Smooth muscle cell (in vitro differentiated cells): ENCODE results near the gene THTPA. TPM values are rescaled to one million over a fixed set of nuclear protein-coding genes. Genes with fewer than 3 reads are reported as not detected.

Source experiments
- DNase-seq: peaks from one replicate; lab custom pipeline; 2025; ENCODE audit not compliant: unreplicated experiment; lab: John Stamatoyannopoulos, UW
- H2AFZ ChIP-seq: fragments of 200-600 bp; sonication (generic); 2 replicates; pipeline ENCODE4 v1.6.0; 2016; ENCODE audit warnings: antibody characterized with exemption, low read depth, mild to moderate bottlenecking
- H3F3A ChIP-seq: fragments of 200-600 bp; sonication (generic); 2 replicates; pipeline ENCODE4 v1.6.0; 2017; ENCODE audit warnings: antibody characterized with exemption, low read depth
- H3K27ac ChIP-seq: fragments of 200-600 bp; sonication (generic); 2 replicates; pipeline ENCODE4 v1.5.1; 2016; ENCODE audit warnings: low read depth, mild to moderate bottlenecking
- H3K27me3 ChIP-seq: fragments of 200-600 bp; sonication (generic); 2 replicates; pipeline ENCODE4 v1.6.1; 2016; ENCODE audit warnings: low read depth, mild to moderate bottlenecking
- H3K36me3 ChIP-seq: fragments of 200-600 bp; sonication (generic); 2 replicates; pipeline ENCODE4 v1.5.1; 2016; ENCODE audit warnings: low read depth
- H3K4me1 ChIP-seq: fragments of 200-600 bp; sonication (generic); 2 replicates; pipeline ENCODE4 v1.5.1; 2016; ENCODE audit warnings: low read depth
- H3K4me2 ChIP-seq: fragments of 200-600 bp; sonication (generic); 2 replicates; pipeline ENCODE4 v1.6.0; 2016; ENCODE audit warnings: mild to moderate bottlenecking
- H3K4me3 ChIP-seq: fragments of 200-600 bp; sonication (generic); 2 replicates; pipeline ENCODE4 v1.5.1; 2016; ENCODE audit warnings: mild to moderate bottlenecking
- H3K79me2 ChIP-seq: fragments of 200-600 bp; sonication (generic); 2 replicates; pipeline ENCODE4 v1.6.0; 2016; ENCODE audit warnings: low read depth, mild to moderate bottlenecking
- H3K9ac ChIP-seq: fragments of 200-600 bp; sonication (generic); 2 replicates; pipeline ENCODE4 v1.6.0; 2016; ENCODE audit warnings: low read depth
- H3K9me3 ChIP-seq: fragments of 200-600 bp; sonication (generic); replicated peaks from 2 replicates; pipeline ENCODE4 v1.5.1; 2016; ENCODE audit warnings: low read depth
- H4K20me1 ChIP-seq: fragments of 200-600 bp; sonication (generic); 2 replicates; pipeline ENCODE4 v1.6.0; 2016; ENCODE audit warnings: low read depth
- WGBS: methylation state at CpG from one replicate; pipeline ENCODE4 v1.1.7; 2016; ENCODE audit warnings: low lambda C conversion rate; 5-methylcytosine and 5-hydroxymethylcytosine counted together
- polyA plus RNA-seq: library from polyadenylated mRNA; unstranded; fragments of >200 nt; fragmentation: Nextera tagmentation; extraction: Ambion mirVana; gene quantifications from 2 replicates; pipeline ENCODE4 v1.2.1, GENCODE V29; 2016
- total RNA-seq: library from RNA; depleted of rRNA; stranded (reverse); fragments of >200 nt; gene quantifications from 2 replicates; pipeline ENCODE4 v1.2.3, GENCODE V29; 2014
- TF ChIP-seq, protein P1 (sequence below): fragments of 200-600 bp; sonication (generic); IDR thresholded peaks from 2 replicates; pipeline ENCODE4 v1.5.1; 2017; ENCODE audit warnings: borderline replicate concordance, mild to moderate bottlenecking, antibody characterized with exemption; ENCODE audit not compliant: insufficient read depth, poor library complexity, severe bottlenecking

Gene THTPA
- total and polyA plus RNA-seq, 2 experiments from 2014 or later: 5.7 to 6.1 TPM

DNA sequence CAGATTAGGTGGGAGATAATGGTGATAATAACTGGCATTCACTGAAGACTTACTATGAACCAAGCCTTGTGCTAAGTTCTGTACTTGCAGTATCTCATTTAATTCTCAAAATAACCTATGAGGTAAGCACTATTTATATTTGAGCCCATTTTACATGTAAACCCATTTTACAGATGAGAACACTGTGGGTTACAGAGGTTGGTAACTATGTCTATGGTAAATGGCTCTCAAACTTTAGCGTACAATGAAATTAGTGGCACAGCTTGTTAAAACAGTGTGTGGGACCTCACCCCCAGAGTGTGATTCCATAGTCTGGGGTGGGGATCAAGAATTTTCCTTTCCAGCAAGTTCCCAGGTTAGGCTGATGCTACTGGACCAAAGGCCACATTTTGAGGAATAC is 44.7 kb downstream of the THTPA start:
- H3K4me3 ChIP-seq: no peak overlapping the region
- no peak for DNase-seq
- H3K4me2 ChIP-seq: no peak overlapping the region
- TF ChIP-seq, protein P1, sequence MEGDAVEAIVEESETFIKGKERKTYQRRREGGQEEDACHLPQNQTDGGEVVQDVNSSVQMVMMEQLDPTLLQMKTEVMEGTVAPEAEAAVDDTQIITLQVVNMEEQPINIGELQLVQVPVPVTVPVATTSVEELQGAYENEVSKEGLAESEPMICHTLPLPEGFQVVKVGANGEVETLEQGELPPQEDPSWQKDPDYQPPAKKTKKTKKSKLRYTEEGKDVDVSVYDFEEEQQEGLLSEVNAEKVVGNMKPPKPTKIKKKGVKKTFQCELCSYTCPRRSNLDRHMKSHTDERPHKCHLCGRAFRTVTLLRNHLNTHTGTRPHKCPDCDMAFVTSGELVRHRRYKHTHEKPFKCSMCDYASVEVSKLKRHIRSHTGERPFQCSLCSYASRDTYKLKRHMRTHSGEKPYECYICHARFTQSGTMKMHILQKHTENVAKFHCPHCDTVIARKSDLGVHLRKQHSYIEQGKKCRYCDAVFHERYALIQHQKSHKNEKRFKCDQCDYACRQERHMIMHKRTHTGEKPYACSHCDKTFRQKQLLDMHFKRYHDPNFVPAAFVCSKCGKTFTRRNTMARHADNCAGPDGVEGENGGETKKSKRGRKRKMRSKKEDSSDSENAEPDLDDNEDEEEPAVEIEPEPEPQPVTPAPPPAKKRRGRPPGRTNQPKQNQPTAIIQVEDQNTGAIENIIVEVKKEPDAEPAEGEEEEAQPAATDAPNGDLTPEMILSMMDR: no peak
- WGBS: 80% methylated on average over 1 of the region's 1 CpG
- H3K9ac ChIP-seq: no peak overlapping the region
- H2AFZ ChIP-seq: no peak overlapping the region
- H3K36me3 ChIP-seq: no peaks in the 10 kb centered on the region
- no peaks in the 10 kb centered on the region for H3K79me2 ChIP-seq
- no peaks in the 10 kb centered on the region for H3K9me3 ChIP-seq
- H3F3A ChIP-seq: no peaks in the 10 kb centered on the region
- H4K20me1 ChIP-seq: no peaks in the 10 kb centered on the region
- H3K27ac ChIP-seq: no peak overlapping the region
- H3K4me1 ChIP-seq: no peaks in the 10 kb centered on the region
- no peaks in the 10 kb centered on the region for H3K27me3 ChIP-seq

DNA sequence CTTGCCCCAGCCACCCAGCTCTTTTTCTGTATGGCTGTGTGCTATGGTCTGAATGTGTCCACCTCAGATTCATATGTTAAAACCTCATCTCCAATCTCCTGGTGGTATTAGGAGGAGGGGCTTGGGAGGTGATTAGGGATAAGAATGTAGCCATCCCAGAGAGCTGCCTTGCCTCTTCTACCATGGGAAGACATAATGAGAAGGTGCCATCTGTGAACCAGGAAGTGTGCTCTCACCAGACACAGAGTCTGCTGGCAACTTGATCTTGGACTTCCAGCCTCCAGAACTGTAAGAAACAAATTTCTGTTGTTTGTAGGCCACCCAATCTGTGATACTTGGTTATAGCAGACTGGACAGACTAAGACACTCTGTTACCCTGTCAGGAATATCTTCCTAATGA is 45.4 kb downstream of the THTPA start:
- Histone ChIP-seq H3K36me3 (no peaks in the 10 kb centered on the region), H3K27me3 (no peaks in the 10 kb centered on the region), H3K4me1 (no peaks in the 10 kb centered on the region), H2AFZ (no peak overlapping the region), H3F3A (no peaks in the 10 kb centered on the region), H3K4me2 (no peak overlapping the region), H3K4me3 (no peak overlapping the region), H3K9me3 (no peaks in the 10 kb centered on the region), H3K27ac (no peak overlapping the region), H4K20me1 (no peaks in the 10 kb centered on the region), H3K9ac (no peak overlapping the region), H3K79me2 (no peaks in the 10 kb centered on the region)
- DNase-seq: no peak
- TF ChIP-seq, protein P1: no peak

DNA sequence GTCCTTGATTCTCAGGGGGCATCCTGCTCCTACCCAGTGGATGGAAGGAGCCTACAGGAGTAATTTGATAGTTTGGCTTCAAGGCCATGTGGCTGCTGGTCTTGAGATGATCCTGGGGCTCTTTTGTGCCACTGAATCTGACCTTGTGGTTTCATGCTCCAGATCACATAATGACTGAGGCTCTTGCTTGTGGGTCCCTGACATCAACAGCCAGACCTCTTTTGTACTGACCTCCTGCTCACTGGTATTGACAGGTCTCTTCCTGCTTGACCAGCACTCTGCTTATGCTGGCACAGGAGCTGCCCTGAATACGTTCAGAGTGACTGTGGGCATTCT is 45.7 kb downstream of the THTPA start:
- Histone ChIP-seq H3K9ac (no peak overlapping the region), H3F3A (no peaks in the 10 kb centered on the region), H3K4me3 (no peak overlapping the region), H3K79me2 (no peaks in the 10 kb centered on the region), H3K27me3 (no peaks in the 10 kb centered on the region), H3K4me2 (no peak overlapping the region), H3K9me3 (no peaks in the 10 kb centered on the region), H4K20me1 (no peaks in the 10 kb centered on the region), H2AFZ (no peak overlapping the region), H3K4me1 (no peaks in the 10 kb centered on the region), H3K36me3 (no peaks in the 10 kb centered on the region), H3K27ac (no peak overlapping the region)
- TF ChIP-seq, protein P1: no peak
- no peak for DNase-seq
- 57% methylated on average over 1 of the region's 1 CpG for WGBS

DNA sequence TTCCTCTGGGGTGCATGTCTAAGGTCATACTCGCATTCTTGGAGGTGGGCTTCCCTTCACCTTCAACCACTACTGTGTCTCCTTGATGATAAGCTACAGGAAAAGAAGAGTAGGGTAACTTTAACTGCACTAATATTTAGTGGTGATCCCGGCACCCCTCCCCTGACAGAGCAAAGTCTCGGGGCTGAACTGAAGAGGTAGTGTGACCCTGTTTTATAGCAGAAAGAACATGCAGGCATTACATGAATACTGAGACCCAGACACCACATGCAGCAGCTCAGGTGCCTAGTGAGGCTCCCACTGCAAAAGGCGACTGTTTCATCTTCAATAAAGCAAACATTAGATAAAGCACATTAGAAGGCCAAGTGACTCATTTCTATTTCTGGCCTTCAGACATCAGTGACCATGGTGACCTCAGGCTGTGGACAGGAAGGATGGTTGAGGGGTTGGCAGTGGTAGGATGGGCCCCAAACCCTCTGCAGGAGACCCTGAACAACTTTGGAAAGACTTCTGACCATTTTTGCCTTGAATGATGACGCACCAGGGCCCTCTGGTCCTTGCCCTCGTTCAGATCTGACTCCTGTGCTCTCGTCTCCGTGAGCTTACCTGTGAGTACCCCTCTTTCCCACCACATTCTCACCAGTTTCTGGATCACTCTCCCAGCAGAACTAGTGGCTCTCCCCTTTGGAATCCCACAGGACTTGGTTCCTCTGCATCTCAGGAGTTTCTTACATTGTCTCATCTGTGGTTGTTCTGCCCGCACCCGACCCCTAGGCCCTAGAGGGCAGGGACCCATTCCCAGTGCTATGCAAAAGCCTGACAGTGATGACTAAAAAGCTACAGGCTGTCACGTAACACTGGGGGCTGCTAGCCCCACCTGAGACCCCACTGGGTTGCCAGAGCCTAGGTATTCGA is 46.4 kb downstream of the THTPA start:
- Histone ChIP-seq H3K4me3 (no peak overlapping the region), H3K9ac (no peak overlapping the region), H3K9me3 (no peaks in the 10 kb centered on the region), H3K27ac (no peak overlapping the region), H3F3A (no peaks in the 10 kb centered on the region), H3K36me3 (no peaks in the 10 kb centered on the region), H3K79me2 (no peaks in the 10 kb centered on the region), H3K4me1 (no peaks in the 10 kb centered on the region), H3K4me2 (no peak overlapping the region), H2AFZ (no peak overlapping the region), H3K27me3 (no peaks in the 10 kb centered on the region), H4K20me1 (no peaks in the 10 kb centered on the region)
- 80% methylated on average over 12 of the region's 12 CpGs for WGBS
- no peak for DNase-seq
- TF ChIP-seq, protein P1: no peak
